Measurements from ENCODE around the gene TMPRSS6.
"Not testable (repeated sequence)": the region's sequence is repeated elsewhere in the genome, so short reads cannot be mapped to it uniquely, and the experiment has no call there.

TMPRSS6 gene

DNA sequence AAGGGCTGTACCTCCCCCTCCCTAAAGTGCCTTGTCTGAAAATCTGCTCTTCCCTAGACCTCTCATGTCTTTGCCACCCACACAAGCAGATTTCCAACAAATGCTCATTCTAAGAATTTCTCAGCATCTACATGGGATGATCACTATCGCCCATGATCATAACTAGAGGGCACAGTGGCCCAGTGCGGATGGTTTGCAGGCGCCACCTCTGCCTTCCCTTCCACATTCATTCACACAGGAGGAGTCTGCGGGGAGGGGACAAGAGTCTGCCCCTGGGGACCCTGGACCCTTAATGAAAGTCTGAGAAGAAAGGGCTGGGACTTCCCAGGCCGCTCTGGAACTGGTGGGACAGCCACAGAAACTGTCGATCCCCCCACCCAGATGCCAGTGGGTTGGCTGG is 29.1 kb downstream of the TMPRSS6 start:
- peaks cover 23% of the 10 kb centered on the region for H3K27me3 ChIP-seq (ENCODE audit: control insufficient read depth, insufficient read depth, low read length)
- H3K4me1 ChIP-seq (ENCODE audit: control insufficient read depth, low read depth, low read length): no peaks in the 10 kb centered on the region
- H3K4me3 ChIP-seq (ENCODE audit: low read length): no peak overlapping the region
- H3K27ac ChIP-seq (ENCODE audit: low read length): no peak overlapping the region
- H3K36me3 ChIP-seq (ENCODE audit: control insufficient read depth, low read depth, low read length): no peaks in the 10 kb centered on the region
- H3K9ac ChIP-seq (ENCODE audit: low read length): no peak overlapping the region
- H3K9me3 ChIP-seq (ENCODE audit: control insufficient read depth, low read depth, low read length): no peaks in the 10 kb centered on the region

DNA sequence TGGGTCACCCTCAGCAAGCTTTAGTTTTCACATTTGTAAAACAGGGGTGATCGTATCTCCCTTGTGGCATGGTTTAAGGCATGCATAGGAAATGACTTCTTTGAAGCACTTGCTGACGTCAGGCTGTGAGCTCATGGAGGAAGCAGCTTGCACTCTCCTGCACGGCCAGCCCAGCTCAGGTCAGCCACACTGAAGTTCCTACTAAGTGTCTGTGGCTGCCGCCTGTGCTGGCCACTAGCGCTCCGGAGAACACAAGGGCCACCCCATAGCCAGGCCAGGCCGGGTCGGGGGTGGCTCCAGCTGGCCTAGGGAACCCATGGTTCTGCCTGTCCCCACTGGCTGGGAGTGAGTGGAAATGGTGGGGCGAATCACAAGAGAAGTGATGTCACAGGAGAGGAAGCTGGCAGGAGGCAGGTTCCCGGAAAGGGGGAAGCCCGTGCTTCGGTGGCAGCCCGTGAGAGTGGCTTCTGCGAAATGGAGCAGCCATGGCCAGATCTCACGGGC is 29.8 kb downstream of the TMPRSS6 start:
- Histone ChIP-seq H3K27ac (ENCODE audit: low read length) (no peak overlapping the region), H3K36me3 (ENCODE audit: control insufficient read depth, low read depth, low read length) (no peaks in the 10 kb centered on the region), H3K27me3 (ENCODE audit: control insufficient read depth, insufficient read depth, low read length) (peaks cover 30% of the 10 kb centered on the region), H3K9me3 (ENCODE audit: control insufficient read depth, low read depth, low read length) (no peaks in the 10 kb centered on the region), H3K4me1 (ENCODE audit: control insufficient read depth, low read depth, low read length) (no peaks in the 10 kb centered on the region), H3K4me3 (ENCODE audit: low read length) (no peak overlapping the region), H3K9ac (ENCODE audit: low read length) (no peak overlapping the region)

DNA sequence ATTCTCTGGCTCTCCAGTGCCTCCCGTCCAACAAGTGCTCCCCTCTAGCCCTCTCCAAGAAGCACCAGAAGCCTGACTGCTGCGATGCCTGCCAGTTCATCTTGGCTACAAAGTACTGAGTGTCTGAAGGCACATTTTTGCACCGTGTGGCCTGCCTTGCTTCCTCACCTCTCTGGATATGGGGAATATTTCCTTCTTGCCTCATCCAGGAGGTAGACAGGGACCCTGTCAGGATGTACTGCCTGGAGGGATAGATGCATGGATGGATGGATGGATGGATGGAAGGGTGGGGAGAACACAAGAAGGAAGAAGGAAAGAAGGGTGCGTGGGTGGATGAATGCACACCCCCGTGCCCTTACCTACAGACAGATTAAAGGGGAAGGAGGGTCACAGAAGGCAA is 30.4 kb downstream of the TMPRSS6 start:
- Histone ChIP-seq H3K27me3 (ENCODE audit: control insufficient read depth, insufficient read depth, low read length) (peaks cover 36% of the 10 kb centered on the region), H3K27ac (ENCODE audit: low read length) (no peak overlapping the region), H3K36me3 (ENCODE audit: control insufficient read depth, low read depth, low read length) (no peaks in the 10 kb centered on the region), H3K4me3 (ENCODE audit: low read length) (no peak overlapping the region), H3K4me1 (ENCODE audit: control insufficient read depth, low read depth, low read length) (no peaks in the 10 kb centered on the region), H3K9me3 (ENCODE audit: control insufficient read depth, low read depth, low read length) (no peaks in the 10 kb centered on the region), H3K9ac (ENCODE audit: low read length) (no peak overlapping the region)

DNA sequence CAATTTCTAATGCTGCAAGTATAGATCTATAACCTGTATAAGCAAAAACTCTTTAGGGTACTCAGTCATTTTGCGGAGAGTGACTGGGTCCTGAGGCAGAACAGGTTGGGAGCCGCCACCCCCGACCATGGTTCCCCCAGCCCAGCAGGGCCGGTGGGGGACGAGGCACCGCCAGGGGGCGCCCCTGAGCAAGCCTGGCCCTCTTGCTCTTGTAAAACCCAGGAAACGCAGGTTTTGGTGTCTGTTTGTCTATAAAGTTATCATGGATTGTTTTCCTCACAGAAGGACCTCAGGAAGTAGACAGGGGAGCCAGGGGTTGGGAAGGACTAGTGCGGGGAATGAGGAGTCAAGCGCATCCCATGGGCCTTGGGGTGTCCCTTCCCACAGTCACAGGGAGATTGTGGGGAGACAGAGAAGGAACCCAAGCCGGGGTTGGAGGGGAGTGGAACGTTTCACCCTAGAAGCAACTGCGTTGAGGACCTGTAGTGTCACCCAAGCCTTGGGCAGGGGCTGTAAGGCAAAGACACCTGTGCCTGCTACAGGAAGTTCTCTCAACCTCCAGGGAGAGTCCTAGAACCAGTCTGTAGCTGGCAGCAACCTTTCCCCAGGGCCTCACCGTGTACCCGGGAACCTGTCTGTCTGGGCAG is 31.6 kb downstream of the TMPRSS6 start:
- H3K9ac ChIP-seq (ENCODE audit: low read length): no peak overlapping the region
- H3K4me1 ChIP-seq (ENCODE audit: control insufficient read depth, low read depth, low read length): no peaks in the 10 kb centered on the region
- H3K27me3 ChIP-seq (ENCODE audit: control insufficient read depth, insufficient read depth, low read length): peaks cover 37% of the 10 kb centered on the region
- no peaks in the 10 kb centered on the region for H3K9me3 ChIP-seq (ENCODE audit: control insufficient read depth, low read depth, low read length)
- no peak overlapping the region for H3K27ac ChIP-seq (ENCODE audit: low read length)
- no peaks in the 10 kb centered on the region for H3K36me3 ChIP-seq (ENCODE audit: control insufficient read depth, low read depth, low read length)
- H3K4me3 ChIP-seq (ENCODE audit: low read length): no peak overlapping the region

DNA sequence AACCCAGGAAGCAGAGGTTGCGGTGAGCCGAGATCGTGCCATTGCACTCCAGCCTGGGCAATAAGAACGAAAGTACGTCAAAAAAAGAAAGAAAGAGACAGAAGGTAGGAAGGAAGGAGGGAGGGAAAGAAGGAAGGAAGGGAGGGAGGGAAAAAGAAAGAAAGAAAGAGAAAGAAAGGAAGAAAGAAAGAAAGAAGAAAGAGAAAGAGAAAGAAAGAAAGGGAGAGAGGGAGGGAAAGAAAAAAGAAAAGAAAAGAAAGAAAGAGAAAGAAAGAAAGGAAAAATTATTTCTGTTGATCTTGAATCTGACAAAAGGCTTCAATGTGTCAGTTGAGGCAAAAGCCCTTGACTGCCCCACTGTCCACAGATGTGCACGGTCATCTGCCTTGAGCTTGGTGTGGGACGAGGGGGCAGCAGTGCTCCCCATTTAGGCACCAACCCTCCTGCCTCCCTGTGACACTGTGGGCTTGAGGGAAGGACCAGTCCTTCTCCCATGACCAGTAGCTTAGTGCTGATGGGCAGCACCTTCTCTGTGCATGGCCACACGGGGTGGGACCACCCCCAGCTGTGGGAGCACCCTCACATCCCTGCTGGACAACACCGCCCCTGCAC is 33.6 kb downstream of the TMPRSS6 start:
- Histone ChIP-seq H3K27ac (ENCODE audit: low read length) (no peak overlapping the region), H3K9ac (ENCODE audit: low read length) (no peak overlapping the region), H3K4me1 (ENCODE audit: control insufficient read depth, low read depth, low read length) (no peaks in the 10 kb centered on the region), H3K27me3 (ENCODE audit: control insufficient read depth, insufficient read depth, low read length) (peaks cover 48% of the 10 kb centered on the region), H3K4me3 (ENCODE audit: low read length) (no peak overlapping the region), H3K36me3 (ENCODE audit: control insufficient read depth, low read depth, low read length) (no peaks in the 10 kb centered on the region), H3K9me3 (ENCODE audit: control insufficient read depth, low read depth, low read length) (no peaks in the 10 kb centered on the region)

DNA sequence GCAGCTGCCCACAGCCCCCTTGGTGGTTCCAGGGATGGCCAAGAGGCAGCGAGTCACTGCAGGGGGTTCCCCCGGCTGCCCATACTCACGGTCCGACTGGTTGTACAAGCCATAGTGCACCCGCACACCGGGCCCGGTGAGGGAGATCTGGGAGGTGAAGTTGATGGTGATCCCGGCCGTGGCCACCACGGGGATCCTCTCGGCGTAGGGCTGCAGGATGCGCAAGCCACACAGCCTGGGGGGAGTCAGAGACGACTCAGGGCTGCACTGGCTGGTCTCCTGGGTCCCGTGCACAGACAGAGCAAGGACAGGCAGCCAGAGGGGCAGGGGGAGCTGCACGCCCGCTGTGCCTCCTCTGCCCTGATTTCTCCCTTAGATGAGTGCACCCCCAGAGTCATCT is 34.5 kb downstream of the TMPRSS6 start:
- H3K36me3 ChIP-seq (ENCODE audit: control insufficient read depth, low read depth, low read length): no peaks in the 10 kb centered on the region
- no peaks in the 10 kb centered on the region for H3K9me3 ChIP-seq (ENCODE audit: control insufficient read depth, low read depth, low read length)
- no peak overlapping the region for H3K27ac ChIP-seq (ENCODE audit: low read length)
- H3K4me3 ChIP-seq (ENCODE audit: low read length): no peak overlapping the region
- peaks cover 57% of the 10 kb centered on the region for H3K27me3 ChIP-seq (ENCODE audit: control insufficient read depth, insufficient read depth, low read length)
- no peak overlapping the region for H3K9ac ChIP-seq (ENCODE audit: low read length)
- H3K4me1 ChIP-seq (ENCODE audit: control insufficient read depth, low read depth, low read length): no peaks in the 10 kb centered on the region

DNA sequence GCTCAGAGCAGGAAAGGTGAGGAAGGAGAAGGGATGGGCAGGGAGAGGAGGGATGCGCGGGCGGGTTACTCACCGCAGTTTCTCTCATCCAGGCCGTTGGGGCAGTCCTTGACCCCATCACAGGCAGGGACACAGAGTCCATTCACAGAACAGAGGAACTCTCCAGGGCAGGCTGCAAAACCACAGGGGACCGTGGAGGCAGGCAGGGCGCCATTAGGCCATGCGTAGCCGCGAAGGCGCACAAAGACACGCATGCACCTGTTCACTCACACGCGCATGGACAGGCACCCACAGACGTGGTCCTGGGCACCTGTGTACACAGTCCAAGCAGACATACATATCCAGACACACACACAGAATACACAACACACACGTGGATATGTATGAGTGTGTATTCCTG is 35.0 kb downstream of the TMPRSS6 start:
- no peaks in the 10 kb centered on the region for H3K36me3 ChIP-seq (ENCODE audit: control insufficient read depth, low read depth, low read length)
- H3K27ac ChIP-seq (ENCODE audit: low read length): no peak overlapping the region
- H3K4me1 ChIP-seq (ENCODE audit: control insufficient read depth, low read depth, low read length): no peaks in the 10 kb centered on the region
- H3K9me3 ChIP-seq (ENCODE audit: control insufficient read depth, low read depth, low read length): no peaks in the 10 kb centered on the region
- H3K4me3 ChIP-seq (ENCODE audit: low read length): no peak overlapping the region
- H3K27me3 ChIP-seq (ENCODE audit: control insufficient read depth, insufficient read depth, low read length): peaks cover 62% of the 10 kb centered on the region
- H3K9ac ChIP-seq (ENCODE audit: low read length): no peak overlapping the region

DNA sequence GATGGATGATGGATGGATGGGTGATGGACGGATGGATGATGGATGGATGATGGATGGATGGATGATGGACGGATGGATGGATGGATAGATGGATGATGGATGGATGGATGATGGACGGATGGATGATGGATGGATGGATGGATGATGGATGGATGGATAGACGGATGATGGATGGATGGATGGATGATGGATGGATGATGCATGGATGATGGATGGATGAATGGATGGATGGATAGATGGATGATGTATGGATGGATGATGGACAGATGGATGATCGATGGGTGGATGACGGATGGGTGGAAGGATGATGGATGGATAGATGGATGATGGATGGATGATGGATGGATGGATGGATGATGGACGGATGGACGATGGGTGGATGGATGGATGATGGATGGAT is 36.8 kb downstream of the TMPRSS6 start:
- Histone ChIP-seq H3K9me3 (ENCODE audit: control insufficient read depth, low read depth, low read length) (no peaks in the 10 kb centered on the region), H3K36me3 (ENCODE audit: control insufficient read depth, low read depth, low read length) (no peaks in the 10 kb centered on the region), H3K9ac (ENCODE audit: low read length) (no peak overlapping the region), H3K4me3 (ENCODE audit: low read length) (no peak overlapping the region), H3K4me1 (ENCODE audit: control insufficient read depth, low read depth, low read length) (no peaks in the 10 kb centered on the region), H3K27me3 (ENCODE audit: control insufficient read depth, insufficient read depth, low read length) (peaks cover 76% of the 10 kb centered on the region), H3K27ac (ENCODE audit: low read length) (no peak overlapping the region)

DNA sequence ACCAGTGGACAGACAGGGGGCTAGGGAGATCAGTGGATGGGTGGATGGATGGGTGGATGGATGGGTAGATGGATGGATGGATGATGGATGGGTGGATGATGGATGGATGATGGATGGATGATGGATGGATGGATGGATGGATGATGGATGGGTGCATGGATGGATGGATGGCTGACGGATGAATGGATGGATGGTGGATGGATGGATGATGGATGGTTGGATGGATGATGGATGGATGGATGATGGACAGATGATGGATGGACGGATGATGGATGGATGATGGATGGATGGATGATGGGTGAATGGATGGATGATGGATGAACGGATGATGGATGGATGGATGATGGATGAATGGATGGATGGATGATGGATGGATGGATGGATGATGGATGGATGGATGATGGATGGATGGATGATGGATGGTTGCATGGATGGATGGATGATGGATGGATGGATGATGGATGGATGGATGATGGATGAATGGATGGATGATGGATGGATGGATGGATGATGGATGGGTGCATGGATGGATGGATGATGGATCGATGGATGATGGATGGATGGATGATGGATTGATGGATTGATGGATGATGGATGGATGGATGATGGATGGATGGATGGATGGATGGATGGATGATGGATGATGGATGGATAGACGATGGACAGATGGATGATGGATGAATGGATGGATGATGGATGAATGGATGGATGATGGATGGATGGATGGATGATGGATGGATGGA is 37.5 kb downstream of the TMPRSS6 start:
- not testable (repeated sequence) for H3K9me3 ChIP-seq (ENCODE audit: control insufficient read depth, low read depth, low read length); H3K4me3 ChIP-seq (ENCODE audit: low read length)

DNA sequence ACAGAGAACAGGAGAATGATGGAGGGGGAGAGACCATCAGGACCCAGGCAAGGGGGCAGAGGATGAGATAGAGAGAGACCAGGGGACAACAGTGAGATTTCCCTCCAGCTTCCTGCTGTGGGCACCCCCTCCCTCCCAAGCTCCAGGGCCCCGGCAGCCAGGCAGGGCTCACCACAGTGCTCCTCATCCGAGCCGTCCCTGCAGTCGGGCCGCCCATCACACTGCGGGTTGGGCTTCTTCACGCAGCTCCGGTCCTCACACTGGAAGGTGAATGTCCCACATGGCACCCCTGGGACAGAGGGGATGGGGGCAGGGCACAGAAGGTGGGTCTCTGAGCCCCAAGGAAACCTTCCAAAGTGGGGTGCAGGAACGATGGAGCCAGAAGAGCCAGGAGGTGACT is 38.8 kb downstream of the TMPRSS6 start:
- Histone ChIP-seq H3K9me3 (ENCODE audit: control insufficient read depth, low read depth, low read length) (no peaks in the 10 kb centered on the region), H3K4me1 (ENCODE audit: control insufficient read depth, low read depth, low read length) (no peaks in the 10 kb centered on the region), H3K27ac (ENCODE audit: low read length) (no peak overlapping the region), H3K36me3 (ENCODE audit: control insufficient read depth, low read depth, low read length) (no peaks in the 10 kb centered on the region), H3K4me3 (ENCODE audit: low read length) (no peak overlapping the region), H3K9ac (ENCODE audit: low read length) (no peak overlapping the region), H3K27me3 (ENCODE audit: control insufficient read depth, insufficient read depth, low read length) (peaks cover 80% of the 10 kb centered on the region)

More for the DNA sequence above, 37.5 kb downstream of the TMPRSS6 start:
- not testable (repeated sequence) for H3K9ac ChIP-seq (ENCODE audit: low read length); H3K27ac ChIP-seq (ENCODE audit: low read length); H3K4me1 ChIP-seq (ENCODE audit: control insufficient read depth, low read depth, low read length); H3K36me3 ChIP-seq (ENCODE audit: control insufficient read depth, low read depth, low read length)
- H3K27me3 ChIP-seq (ENCODE audit: control insufficient read depth, insufficient read depth, low read length): peaks cover 80% of the 10 kb centered on the region

DNA sequence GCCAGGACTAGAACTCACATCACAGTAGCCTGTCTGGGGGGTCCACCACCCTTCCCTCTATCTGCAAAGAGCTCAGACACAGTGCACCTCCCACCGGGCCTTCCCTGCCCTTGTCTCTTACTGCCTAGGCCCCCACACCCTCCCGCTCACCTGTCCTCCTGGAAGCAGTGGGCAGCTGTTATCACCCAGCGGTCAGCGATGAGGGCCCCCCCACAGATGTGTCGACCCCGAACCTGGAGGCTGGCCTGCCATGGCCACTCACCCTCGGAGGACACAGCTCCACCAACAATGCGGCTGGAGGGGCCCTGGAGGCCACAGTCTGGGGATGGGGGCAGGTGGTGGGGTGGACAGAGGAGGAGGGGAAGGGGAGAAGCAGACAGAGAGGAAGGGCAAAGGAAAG is 39.2 kb downstream of the TMPRSS6 start:
- Histone ChIP-seq H3K4me1 (ENCODE audit: control insufficient read depth, low read depth, low read length) (no peaks in the 10 kb centered on the region), H3K36me3 (ENCODE audit: control insufficient read depth, low read depth, low read length) (no peaks in the 10 kb centered on the region), H3K27ac (ENCODE audit: low read length) (no peak overlapping the region), H3K27me3 (ENCODE audit: control insufficient read depth, insufficient read depth, low read length) (peaks cover 78% of the 10 kb centered on the region), H3K9me3 (ENCODE audit: control insufficient read depth, low read depth, low read length) (no peaks in the 10 kb centered on the region), H3K9ac (ENCODE audit: low read length) (no peak overlapping the region), H3K4me3 (ENCODE audit: low read length) (no peak overlapping the region)

All from iPS-18a (cell line).